ENCODE data around the gene TMEM205. TPM values are rescaled to one million over a fixed set of nuclear protein-coding genes. Genes with fewer than 3 reads are reported as not detected.

Gene TMEM205
- total and polyA plus RNA-seq, 10 of the 15 experiments (the other 5 are each of a cell fraction or from before 2014, with no cell fraction given): 27.8 to 144 (median 88.3) TPM

GRCh38 chr19:11295180-11295579 is 50.9 kb downstream of the TMEM205 start (continued):
- TF ChIP-seq, protein P1, sequence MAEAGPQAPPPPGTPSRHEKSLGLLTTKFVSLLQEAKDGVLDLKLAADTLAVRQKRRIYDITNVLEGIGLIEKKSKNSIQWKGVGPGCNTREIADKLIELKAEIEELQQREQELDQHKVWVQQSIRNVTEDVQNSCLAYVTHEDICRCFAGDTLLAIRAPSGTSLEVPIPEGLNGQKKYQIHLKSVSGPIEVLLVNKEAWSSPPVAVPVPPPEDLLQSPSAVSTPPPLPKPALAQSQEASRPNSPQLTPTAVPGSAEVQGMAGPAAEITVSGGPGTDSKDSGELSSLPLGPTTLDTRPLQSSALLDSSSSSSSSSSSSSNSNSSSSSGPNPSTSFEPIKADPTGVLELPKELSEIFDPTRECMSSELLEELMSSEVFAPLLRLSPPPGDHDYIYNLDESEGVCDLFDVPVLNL (IDR thresholded peaks at IDR 0.05; ENCODE audit: low read depth, low read length): no peak
- TF ChIP-seq GATAD2B (conservative IDR thresholded peaks at IDR 0.05; ENCODE audit: low read depth) (no peak), CBX5 (IDR thresholded peaks at IDR 0.05; ENCODE audit: low read depth) (no peak), RAD21 (IDR thresholded peaks at IDR 0.05; ENCODE audit: insufficient read depth, low read depth, low read length) (no peak), SMARCA5 (IDR thresholded peaks at IDR 0.05) (no peak)

- RAD21 ChIA-PET (ENCODE audit: unreplicated experiment): interaction anchor here (0.6 to 1.2 kb wide), 12 partner anchors 11 to 1662 kb away, joined by 3 to 27 read pairs (median 4); partner anchors contain the start of genes CCDC159, CNN1, ELOF1 and ODAD3
- H2AFZ ChIP-seq (ENCODE audit: control insufficient read depth, low read depth, low read length): peak overlapping the region; percentile 91
- no peaks in the 10 kb centered on the region for H3K9me3 ChIP-seq (replicated peaks; ENCODE audit: control insufficient read depth, insufficient read depth, low read length)
- intact Hi-C loops (cut with micrococcal nuclease; ENCODE audit: unreplicated experiment) (loop anchor here (2.0 to 5.0 kb wide), 3 partner anchors 87 to 189 kb away; partner anchors contain the start of genes ODAD3 and PRKCSH), in situ Hi-C loops (cut with MboI) (loop anchor here (10.0 kb wide), 1 partner anchor 181 kb away; no protein-coding TSS in a partner anchor)
- peak overlapping the region; percentile 94 for H3K4me2 ChIP-seq (ENCODE audit: control insufficient read depth, insufficient read depth)
- H4K20me1 ChIP-seq (ENCODE audit: control insufficient read depth, insufficient read depth): no peaks in the 10 kb centered on the region
- no peak overlapping the region for H3K27ac ChIP-seq (ENCODE audit: control insufficient read depth, insufficient read depth)
- WGBS (ENCODE audit: insufficient coverage, insufficient replicate concordance, low lambda C conversion rate, missing lambda C conversion rate): 3% methylated on average over 24 of the region's 41 CpGs
- BruUV-seq (replicated peaks): no TSS peak
- H3K9ac ChIP-seq (ENCODE audit: control insufficient read depth, insufficient read depth, low read length): no peak overlapping the region
- peak overlapping the region; percentile 32; the same call in 1 of the 2 replicates for H3K4me3 ChIP-seq
- no peaks in the 10 kb centered on the region for H3K79me2 ChIP-seq (ENCODE audit: control insufficient read depth, insufficient read depth, low read length)
- ATAC-seq: peak; percentile 99
- DNase-seq (ENCODE audit: low read depth, low spot score): peak; percentile 59
- peaks cover 7% of the 10 kb centered on the region for H3K4me1 ChIP-seq (ENCODE audit: control insufficient read depth, insufficient read depth, low read length)
- no peaks in the 10 kb centered on the region for H3K27me3 ChIP-seq (replicated peaks in 1 of 2; ENCODE audit: control insufficient read depth in 2 of 2, insufficient read depth in 2 of 2, low read length in 1 of 2)
- CTCF ChIA-PET: interaction anchor here (0.6 to 5.2 kb wide), 15 partner anchors 10 to 189 kb away, joined by 3 to 51 read pairs (median 3); partner anchors contain the start of genes CCDC159, ODAD3, RAB3D and SWSAP1
- FAIRE-seq: no peak
- SMC1A ChIA-PET (ENCODE audit: uncharacterized antibody, unreplicated experiment): interaction anchor here (0.5 to 4.1 kb wide), 9 partner anchors 9 to 189 kb away, joined by 3 to 40 read pairs (median 4); partner anchors contain the start of genes RAB3D and SWSAP1
- POLR2A ChIA-PET: interaction anchor here (0.5 to 1.4 kb wide), 4 partner anchors 46 to 176 kb away, joined by 3 to 8 read pairs (median 4); partner anchors contain the start of gene SWSAP1
- no peaks in the 10 kb centered on the region for H3K36me3 ChIP-seq (ENCODE audit: control insufficient read depth in 2 of 2, insufficient read depth in 2 of 2, low read length in 1 of 2)
- TF ChIP-seq CHD2 (IDR thresholded peaks at IDR 0.05; ENCODE audit: borderline replicate concordance, low read depth, low read length): peak; percentile 35; the same call in 1 of the 2 replicates
- TF ChIP-seq ZNF384 (IDR thresholded peaks at IDR 0.05; ENCODE audit: borderline replicate concordance, low read depth, low read length): peak; percentile 53; the same call in 1 of the 2 replicates
- 0 out of 2 replicates have a peak, but pooled peaks have one; percentile 20 for TF ChIP-seq TCF3 (IDR thresholded peaks at IDR 0.05; ENCODE audit: borderline replicate concordance, insufficient read depth, low read depth, low read length)
- TF ChIP-seq MEF2B (IDR thresholded peaks at IDR 0.05; ENCODE audit: partially characterized antibody, poor library complexity, severe bottlenecking): peak; percentile 23
- TF ChIP-seq, protein P2, sequence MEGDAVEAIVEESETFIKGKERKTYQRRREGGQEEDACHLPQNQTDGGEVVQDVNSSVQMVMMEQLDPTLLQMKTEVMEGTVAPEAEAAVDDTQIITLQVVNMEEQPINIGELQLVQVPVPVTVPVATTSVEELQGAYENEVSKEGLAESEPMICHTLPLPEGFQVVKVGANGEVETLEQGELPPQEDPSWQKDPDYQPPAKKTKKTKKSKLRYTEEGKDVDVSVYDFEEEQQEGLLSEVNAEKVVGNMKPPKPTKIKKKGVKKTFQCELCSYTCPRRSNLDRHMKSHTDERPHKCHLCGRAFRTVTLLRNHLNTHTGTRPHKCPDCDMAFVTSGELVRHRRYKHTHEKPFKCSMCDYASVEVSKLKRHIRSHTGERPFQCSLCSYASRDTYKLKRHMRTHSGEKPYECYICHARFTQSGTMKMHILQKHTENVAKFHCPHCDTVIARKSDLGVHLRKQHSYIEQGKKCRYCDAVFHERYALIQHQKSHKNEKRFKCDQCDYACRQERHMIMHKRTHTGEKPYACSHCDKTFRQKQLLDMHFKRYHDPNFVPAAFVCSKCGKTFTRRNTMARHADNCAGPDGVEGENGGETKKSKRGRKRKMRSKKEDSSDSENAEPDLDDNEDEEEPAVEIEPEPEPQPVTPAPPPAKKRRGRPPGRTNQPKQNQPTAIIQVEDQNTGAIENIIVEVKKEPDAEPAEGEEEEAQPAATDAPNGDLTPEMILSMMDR (IDR thresholded peaks at IDR 0.05 in 2 of 3, conservative IDR thresholded peaks at IDR 0.05 in 1 of 3; ENCODE audit: control insufficient read depth in 2 of 3, extremely low read depth in 1 of 3, insufficient read depth in 1 of 3, low read depth in 3 of 3, low read length in 3 of 3): peak; percentile 91 to 100 (median 96)
- 0 out of 2 replicates have a peak, but pooled peaks have one; percentile 39 for TF ChIP-seq HDGF (IDR thresholded peaks at IDR 0.05)
- TF ChIP-seq SP1 (IDR thresholded peaks at IDR 0.05; ENCODE audit: low read depth, low read length): peak; percentile 41
- no peak for TF ChIP-seq RFX5 (IDR thresholded peaks at IDR 0.05; ENCODE audit: low read depth, low read length)
- peak; percentile 31; the same call in 1 of the 2 replicates for TF ChIP-seq RUNX3 (IDR thresholded peaks at IDR 0.05; ENCODE audit: low read length)
- no peak for TF ChIP-seq PML (IDR thresholded peaks at IDR 0.05; ENCODE audit: low read length)
- TF ChIP-seq ZNF24 (IDR thresholded peaks at IDR 0.05): 0 out of 2 replicates have a peak, but pooled peaks have one; percentile 31
Measured at GRCh38 chr19:11293433-11294389, 52.4 kb downstream of the TMEM205 start.
